Vagina (tissue), 2 donors: ENCODE data around the gene PRXL2A. TPM values are rescaled to one million over a fixed set of nuclear protein-coding genes. Genes with fewer than 3 reads are reported as not detected.
"Not testable (repeated sequence)": the region's sequence is repeated elsewhere in the genome, so short reads cannot be mapped to it uniquely, and the experiment has no call there.

Experiments used
- DNase-seq, 2 donors: peaks; one replicate each; pipeline ENCODE4 v3.0.0-alpha.2; 2017; ENCODE audit errors: extremely low spot score in 2 of 2
- H3K27ac ChIP-seq: fragments of 200-600 bp; sonication (generic); one replicate; pipeline ENCODE4 v1.5.1; 2019
- H3K27me3 ChIP-seq: fragments of 200-600 bp; sonication (generic); one replicate; pipeline ENCODE4 v1.5.1; 2019
- H3K36me3 ChIP-seq, 2 donors: fragments of 200-600 bp; sonication (generic); one replicate each; pipeline ENCODE4 v1.5.1; 2017 to 2019
- H3K4me1 ChIP-seq: fragments of 200-600 bp; sonication (generic); one replicate; pipeline ENCODE4 v1.5.1; 2019
- H3K4me3 ChIP-seq, 2 donors: fragments of 200-600 bp; sonication (generic); 1 replicate in 1 of 2; 2 replicates in 1 of 2; pipeline ENCODE4 v1.5.1; 2016 to 2019
- H3K9me3 ChIP-seq: fragments of 200-600 bp; sonication (generic); one replicate; pipeline ENCODE4 v1.5.1; 2019
- CTCF ChIP-seq, 3 experiments: fragments of 450-650 bp in 2 of 3; fragments of 200-600 bp in 1 of 3; sonication (generic) in 1 of 3; IDR thresholded peaks; one replicate each; pipeline ENCODE4 v1.5.1; 2017 to 2019; ENCODE audit warnings: antibody characterized with exemption in 3 of 3, mild to moderate bottlenecking in 2 of 3, moderate library complexity in 2 of 3
- POLR2A ChIP-seq, 2 donors: fragments of 450-650 bp; IDR thresholded peaks; one replicate each; pipeline ENCODE4 v1.6.1; 2017; ENCODE audit warnings: antibody characterized with exemption in 2 of 2, mild to moderate bottlenecking in 2 of 2, moderate library complexity in 2 of 2
- POLR2AphosphoS5 ChIP-seq, 2 donors: sonication (generic); formaldehyde crosslinking; IDR thresholded peaks; one replicate each; pipeline ENCODE4 v1.9.0; 2017; ENCODE audit warnings: antibody characterized with exemption in 2 of 2, mild to moderate bottlenecking in 2 of 2, low read depth in 1 of 2; ENCODE audit not compliant: insufficient read depth in 1 of 2
- intact Hi-C: fragments of 100-400 bp; cut with DNase I; formaldehyde crosslinking; loops from one replicate; pipeline ENCODE4 v1.15.1; 2023
- total RNA-seq: library from RNA; depleted of rRNA; stranded (reverse); fragments of >200 nt; gene quantifications from one replicate; pipeline ENCODE4 v1.2.3, GENCODE V29; 2016

The PRXL2A gene
- total RNA-seq, 1 donor from 2014 or later, result 62.4 TPM

- Histone ChIP-seq H3K4me3 (peak overlapping the region; percentile 14 to 17), H3K27me3 (no peaks in the 10 kb centered on the region), H3K36me3 (no peaks in the 10 kb centered on the region), H3K4me1 (peaks cover 84% of the 10 kb centered on the region), H3K9me3 (no peaks in the 10 kb centered on the region), H3K27ac (peak overlapping the region; percentile 73)
- TF ChIP-seq POLR2A (IDR thresholded peaks at IDR 0.05), result no peak
- TF ChIP-seq POLR2AphosphoS5 (IDR thresholded peaks at IDR 0.05; ENCODE audit: insufficient read depth in 1 of 2, low read depth in 1 of 2), result peak in 1 of 2 donors; percentile 54
- no peak for TF ChIP-seq CTCF (IDR thresholded peaks at IDR 0.05)
- DNase-seq, result no peak
- intact Hi-C loops, result no loop called here
Observed at GRCh38 chr10:80413271-80413996, 5.1 kb downstream of the PRXL2A start.

GRCh38 chr10:80414142-80414895, 6.0 kb downstream of the PRXL2A start:
- Histone ChIP-seq H3K27ac (peak overlapping the region; percentile 73), H3K9me3 (no peaks in the 10 kb centered on the region), H3K27me3 (no peaks in the 10 kb centered on the region), H3K36me3 (no peaks in the 10 kb centered on the region), H3K4me3 (peak overlapping the region; percentile 14 to 17), H3K4me1 (peaks cover 76% of the 10 kb centered on the region)
- DNase-seq, result no peak
- TF ChIP-seq CTCF (IDR thresholded peaks at IDR 0.05) (no peak), POLR2AphosphoS5 (IDR thresholded peaks at IDR 0.05; ENCODE audit: insufficient read depth in 1 of 2, low read depth in 1 of 2) (peak in 1 of 2 donors; percentile 68), POLR2A (IDR thresholded peaks at IDR 0.05) (no peak)
- intact Hi-C loops, result no loop called here

- TF ChIP-seq POLR2AphosphoS5 (IDR thresholded peaks at IDR 0.05; ENCODE audit: insufficient read depth in 1 of 2, low read depth in 1 of 2) (no peak), CTCF (IDR thresholded peaks at IDR 0.05) (no peak)
- Histone ChIP-seq H3K4me1 (peaks cover 60% of the 10 kb centered on the region), H3K9me3 (no peaks in the 10 kb centered on the region), H3K27ac (peak overlapping the region; percentile 73), H3K36me3 (peaks cover 0 to 5% of the 10 kb centered on the region in 2 donors), H3K27me3 (no peaks in the 10 kb centered on the region), H3K4me3 (no peak overlapping the region)
- DNase-seq, result no peak
- intact Hi-C loops, result no loop called here
Observed at GRCh38 chr10:80415734-80416478, 7.6 kb downstream of the PRXL2A start.

- Histone ChIP-seq H3K4me3 (no peak overlapping the region), H3K27ac (peak overlapping the region; percentile 73), H3K9me3 (no peaks in the 10 kb centered on the region), H3K36me3 (peaks cover 0 to 6% of the 10 kb centered on the region in 2 donors), H3K4me1 (peaks cover 53% of the 10 kb centered on the region), H3K27me3 (no peaks in the 10 kb centered on the region)
- intact Hi-C loops, result no loop called here
- TF ChIP-seq POLR2AphosphoS5 (IDR thresholded peaks at IDR 0.05; ENCODE audit: insufficient read depth in 1 of 2, low read depth in 1 of 2) (peak in 1 of 2 donors; percentile 54), CTCF (IDR thresholded peaks at IDR 0.05) (no peak)
- no peak for DNase-seq
Observed at GRCh38 chr10:80416479-80417098, 8.2 kb downstream of the PRXL2A start.

- H3K27me3 ChIP-seq, DNase-seq, H3K9me3 ChIP-seq, H3K36me3 ChIP-seq, intact Hi-C loops, H3K27ac ChIP-seq, H3K4me3 ChIP-seq: not testable (repeated sequence)
- H3K4me1 ChIP-seq, result peaks cover 47% of the 10 kb centered on the region
Observed at GRCh38 chr10:80417256-80417655, 8.9 kb downstream of the PRXL2A start.
